Medulla oblongata (tissue), 1 donor: Measurements from ENCODE around the gene ATAD3B.
"Not testable (repeated sequence)": the region's sequence is repeated elsewhere in the genome, so short reads cannot be mapped to it uniquely, and the experiment has no call there.

Experiments
- DNase-seq: peaks from one replicate; pipeline ENCODE4 v3.0.0-alpha.2; 2015; ENCODE audit errors: extremely low spot score

Gene ATAD3B

GRCh38 chr1:1510912-1511532 lies 39.5 kb downstream of the ATAD3B start:
- peak; percentile 17 for DNase-seq

- DNase-seq = peak; percentile 98
Observed at GRCh38 chr1:1511533-1512285, 40.1 kb downstream of the ATAD3B start, which contains the start of gene ATAD3A. Gene ATAD3A, plus strand, starts transcription at chr1:1512162. Its CDS starts 107 bp downstream, at chr1:1512269.

DNA sequence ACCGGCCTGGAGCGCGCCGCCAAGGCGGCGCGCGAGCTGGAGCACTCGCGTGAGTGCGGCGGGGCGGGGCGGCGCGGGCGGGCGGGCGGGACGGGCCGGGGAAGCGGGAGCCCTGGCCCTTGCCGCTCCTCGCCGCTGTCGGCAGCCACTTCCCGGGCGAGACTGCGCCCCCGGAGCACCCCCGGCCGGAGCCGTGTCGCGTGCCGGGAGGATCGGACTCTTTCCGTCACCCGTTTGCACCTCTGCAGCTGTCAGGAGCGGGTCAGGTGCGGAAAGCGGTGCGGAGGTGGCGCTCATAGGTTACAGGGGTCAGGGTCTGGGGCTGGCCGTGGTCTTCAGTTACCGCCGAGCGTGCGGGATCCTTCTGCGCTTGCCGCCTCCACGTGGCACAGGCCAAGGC lies 40.9 kb downstream of the ATAD3B start:
- DNase-seq = not testable (repeated sequence)

GRCh38 chr1:1513675-1514074 lies 42.1 kb downstream of the ATAD3B start:
- DNase-seq = not testable (repeated sequence)

GRCh38 chr1:1514376-1514775 lies 42.8 kb downstream of the ATAD3B start:
- DNase-seq = not testable (repeated sequence)

- not testable (repeated sequence) for DNase-seq
Observed at GRCh38 chr1:1516923-1517322, 45.4 kb downstream of the ATAD3B start.

GRCh38 chr1:1517973-1518620 lies 46.5 kb downstream of the ATAD3B start:
- DNase-seq = no peak

GRCh38 chr1:1518621-1519007 lies 47.0 kb downstream of the ATAD3B start:
- DNase-seq = not testable (repeated sequence)

GRCh38 chr1:1519805-1520505 lies 48.4 kb downstream of the ATAD3B start:
- DNase-seq = not testable (repeated sequence)

GRCh38 chr1:1521331-1521730 lies 49.8 kb downstream of the ATAD3B start:
- DNase-seq = no peak

- DNase-seq = not testable (repeated sequence)
Observed at GRCh38 chr1:1522536-1522935, 51.0 kb downstream of the ATAD3B start.

DNA sequence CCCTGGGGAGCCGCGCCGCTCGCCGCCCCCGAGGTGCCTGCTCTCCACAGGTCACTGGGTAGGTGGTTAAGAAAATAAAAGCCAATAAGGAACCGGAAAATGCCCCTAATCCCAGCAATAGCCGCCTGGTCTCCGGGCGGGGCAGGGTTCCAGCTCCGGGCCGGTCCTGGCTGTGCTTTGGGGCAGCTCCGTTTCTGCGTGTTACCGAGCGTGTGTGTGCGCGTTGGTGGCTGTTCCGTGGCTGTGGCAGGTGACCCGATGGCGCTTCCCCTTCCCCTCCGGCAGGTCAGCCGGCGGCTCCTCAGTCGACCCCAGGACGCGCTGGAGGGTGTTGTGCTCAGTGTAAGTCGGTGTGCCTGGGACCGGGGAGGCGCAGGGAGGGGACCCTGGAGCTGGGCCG lies 51.7 kb downstream of the ATAD3B start:
- DNase-seq = not testable (repeated sequence)

DNA sequence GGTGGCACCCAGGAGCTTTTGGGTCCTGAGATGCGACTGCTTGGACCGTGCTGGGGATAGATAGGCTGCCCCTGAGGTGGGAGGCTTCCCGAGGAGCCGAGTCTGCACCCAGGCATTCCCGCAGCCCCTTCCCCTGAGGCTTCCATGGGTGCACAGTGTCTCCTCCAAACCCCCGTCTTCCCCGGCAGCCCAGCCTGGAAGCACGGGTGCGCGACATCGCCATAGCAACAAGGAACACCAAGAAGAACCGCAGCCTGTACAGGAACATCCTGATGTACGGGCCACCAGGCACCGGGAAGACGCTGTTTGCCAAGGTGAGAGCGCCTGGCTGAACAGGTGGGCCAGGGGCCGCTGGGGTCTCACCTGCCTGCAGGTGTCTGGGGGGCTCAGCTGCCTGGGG lies 52.1 kb downstream of the ATAD3B start:
- DNase-seq = not testable (repeated sequence)

GRCh38 chr1:1524750-1525383 lies 53.3 kb downstream of the ATAD3B start:
- DNase-seq = not testable (repeated sequence)

DNA sequence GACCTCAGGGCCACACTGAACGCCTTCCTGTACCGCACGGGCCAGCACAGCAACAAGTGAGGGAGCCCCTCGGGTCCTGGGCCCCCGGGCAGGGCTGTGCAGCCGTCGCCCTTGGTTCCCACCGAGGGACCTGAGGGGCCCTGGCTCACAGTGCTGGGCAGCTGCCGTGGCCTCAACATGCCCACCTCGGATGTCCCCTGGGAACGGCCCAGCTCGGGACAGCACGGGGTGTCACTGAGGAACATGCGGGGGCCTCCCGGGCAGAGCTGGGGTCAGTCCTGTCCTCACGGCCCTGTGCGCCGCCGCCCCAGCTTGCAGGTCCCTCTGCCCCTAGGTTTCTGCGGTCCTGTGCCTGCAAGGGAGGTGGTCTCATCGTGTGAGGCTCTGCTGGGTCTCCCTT lies 54.9 kb downstream of the ATAD3B start:
- DNase-seq = not testable (repeated sequence)

- no peak for DNase-seq
Observed at GRCh38 chr1:1527092-1527816, 55.7 kb downstream of the ATAD3B start.

DNA sequence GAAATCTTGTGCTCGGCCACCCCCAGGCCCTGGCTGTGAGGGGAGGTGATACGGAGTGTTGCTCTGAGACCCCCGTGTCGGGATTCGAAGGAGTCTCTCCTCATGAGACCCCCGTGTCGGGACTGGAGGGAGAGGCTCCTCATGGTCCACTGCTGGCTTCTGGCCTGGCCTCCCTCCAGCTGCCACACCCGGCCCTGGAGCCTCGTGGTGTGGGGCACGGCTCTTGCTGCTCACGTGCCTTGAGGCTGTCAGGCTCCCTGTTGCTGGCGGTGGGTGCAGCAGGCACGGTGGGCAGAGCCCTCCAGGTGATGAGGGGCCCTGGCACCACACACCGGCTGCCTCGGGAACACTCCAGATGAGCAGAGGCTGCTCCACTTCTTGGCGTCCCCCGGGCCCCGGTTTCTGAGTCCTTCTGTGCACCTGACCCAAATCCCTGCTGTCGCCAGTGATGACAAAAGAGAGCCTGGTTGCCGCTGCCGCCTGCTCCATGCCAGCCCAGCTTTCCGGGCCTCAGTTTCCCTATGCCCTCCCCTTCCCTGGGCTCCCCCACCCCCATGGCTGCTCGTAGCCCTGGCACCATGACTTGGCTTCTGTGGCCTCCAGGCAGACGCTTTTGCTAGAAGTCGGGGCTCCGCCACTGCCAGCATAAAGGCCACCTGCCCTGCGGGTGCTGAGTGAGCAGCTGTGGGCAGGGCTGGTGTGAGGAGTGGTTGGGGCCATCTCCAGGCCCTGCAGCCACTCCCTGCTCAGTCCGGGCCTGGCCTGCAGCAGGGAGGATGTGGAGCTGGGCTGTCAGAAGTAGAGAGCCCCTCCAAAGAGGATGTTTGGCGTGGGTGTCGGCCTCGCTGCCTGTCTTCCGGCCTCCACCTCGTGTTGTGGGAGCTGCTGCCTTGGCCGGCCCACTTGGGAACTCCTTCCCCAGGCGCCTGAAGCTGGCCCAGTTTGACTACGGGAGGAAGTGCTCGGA lies 57.0 kb downstream of the ATAD3B start:
- DNase-seq = no peak

DNA sequence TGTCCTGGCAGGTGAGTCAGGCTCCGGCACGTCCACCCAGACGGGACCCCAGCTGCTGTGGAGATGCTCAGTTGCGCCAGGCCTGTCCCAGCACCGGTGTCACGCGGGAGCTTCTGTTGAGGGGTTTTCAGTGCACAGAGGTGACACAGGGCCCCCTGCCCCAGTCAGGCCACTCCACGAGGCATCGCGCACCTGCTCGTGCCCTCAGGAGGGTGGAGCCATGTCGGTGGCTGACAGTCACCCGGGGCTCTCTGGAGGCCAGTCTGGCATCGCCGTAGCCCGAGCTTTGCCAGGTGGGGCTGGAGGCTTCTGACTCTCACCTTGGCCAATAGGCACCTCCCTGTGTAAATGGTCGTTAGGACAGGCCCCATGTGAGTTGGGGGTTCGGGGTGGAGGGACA lies 57.8 kb downstream of the ATAD3B start:
- no peak for DNase-seq

GRCh38 chr1:1529936-1530335 lies 58.4 kb downstream of the ATAD3B start:
- no peak for DNase-seq

DNA sequence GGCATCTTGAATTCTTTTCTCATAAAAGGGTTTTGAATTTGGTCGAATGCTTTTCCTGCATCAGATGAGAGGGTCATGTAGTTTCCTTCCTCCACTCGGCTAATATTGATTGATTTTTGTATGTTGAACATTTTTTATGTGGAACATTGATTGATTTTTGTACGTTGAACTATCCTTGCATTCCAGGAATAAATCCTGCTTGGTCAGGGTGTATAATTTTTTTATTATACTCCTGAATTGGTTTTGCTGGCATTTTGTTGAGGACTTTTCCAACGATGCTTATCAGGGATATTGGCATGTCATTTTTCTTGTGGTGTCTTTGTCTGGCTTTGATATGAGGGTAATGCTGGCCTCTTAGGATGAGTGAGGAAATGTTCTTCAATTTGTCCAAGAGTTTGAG lies 60.4 kb downstream of the ATAD3B start:
- DNase-seq = no peak
